HepG2 (cell line): ENCODE measurements around the gene C14orf93. TPM values are rescaled to one million over a fixed set of nuclear protein-coding genes. Genes with fewer than 3 reads are reported as not detected.

ENCODE experiments used
- ATF3 ChIP-seq: sonication (generic); formaldehyde crosslinking; IDR thresholded peaks from 2 replicates; pipeline ENCODE4 v1.4.0; 2020; ENCODE audit warnings: missing genetic modification reagents
- BRF2 ChIP-seq: sonication (generic); formaldehyde crosslinking; IDR thresholded peaks from 2 replicates; pipeline ENCODE4 v1.8.1; 2022; ENCODE audit warnings: mild to moderate bottlenecking, missing genetic modification reagents
- CENPT ChIP-seq: sonication (generic); formaldehyde crosslinking; IDR thresholded peaks from 2 replicates; pipeline ENCODE4 v1.8.0; 2022; ENCODE audit warnings: low read depth, mild to moderate bottlenecking, moderate library complexity, missing genetic modification reagents
- EED ChIP-seq: sonication (generic); formaldehyde crosslinking; IDR thresholded peaks from 2 replicates; pipeline ENCODE4 v1.5.0; 2020; ENCODE audit warnings: mild to moderate bottlenecking, missing genetic modification reagents
- HHEX ChIP-seq: IDR thresholded peaks from 2 replicates; pipeline ENCODE4 v1.6.1; 2016; ENCODE audit warnings: control low read depth
- HMGA1 ChIP-seq: sonication (generic); formaldehyde crosslinking; conservative IDR thresholded peaks from 2 replicates; pipeline ENCODE4 v1.4.0; 2020; ENCODE audit warnings: missing genetic modification reagents
- KDM2A ChIP-seq: sonication (generic); formaldehyde crosslinking; IDR thresholded peaks from 2 replicates; pipeline ENCODE4 v1.4.0; 2020; ENCODE audit warnings: low read depth, missing genetic modification reagents, borderline replicate concordance
- KLF11 ChIP-seq: IDR thresholded peaks from 2 replicates; pipeline ENCODE4 v1.6.1; 2016; ENCODE audit warnings: missing compliant biosample characterization
- NFYC ChIP-seq: IDR thresholded peaks from 2 replicates; pipeline ENCODE4 v1.6.1; 2016; ENCODE audit warnings: missing genetic modification reagents, missing compliant biosample characterization
- SNAPC2 ChIP-seq: sonication (generic); formaldehyde crosslinking; IDR thresholded peaks from 2 replicates; pipeline ENCODE4 v1.8.1; 2022; ENCODE audit warnings: mild to moderate bottlenecking, missing genetic modification reagents
- SP5 ChIP-seq: IDR thresholded peaks from 2 replicates; pipeline ENCODE4 v1.6.1; 2016; ENCODE audit warnings: low read depth, borderline replicate concordance
- STAT6 ChIP-seq: sonication (generic); formaldehyde crosslinking; IDR thresholded peaks from 2 replicates; pipeline ENCODE4 v1.4.0; 2020; ENCODE audit warnings: missing genetic modification reagents, mild to moderate bottlenecking, borderline replicate concordance
- TP53 ChIP-seq: sonication (generic); formaldehyde crosslinking; conservative IDR thresholded peaks from 2 replicates; pipeline ENCODE4 v1.4.0; 2020; ENCODE audit warnings: missing genetic modification reagents
- ZFP36L2 ChIP-seq: sonication (generic); formaldehyde crosslinking; IDR thresholded peaks from 2 replicates; pipeline ENCODE4 v1.4.0; 2020; ENCODE audit warnings: missing genetic modification reagents
- ZNF142 ChIP-seq: sonication (generic); formaldehyde crosslinking; IDR thresholded peaks from 2 replicates; pipeline ENCODE4 v1.4.0; 2020; ENCODE audit warnings: missing genetic modification reagents
- ZNF362 ChIP-seq: sonication (generic); formaldehyde crosslinking; IDR thresholded peaks from 2 replicates; pipeline ENCODE4 v1.4.0; 2020; ENCODE audit warnings: missing genetic modification reagents, mild to moderate bottlenecking, borderline replicate concordance
- ZNF547 ChIP-seq: sonication (generic); formaldehyde crosslinking; IDR thresholded peaks from 2 replicates; pipeline ENCODE4 v1.5.1; 2020; ENCODE audit warnings: mild to moderate bottlenecking, missing genetic modification reagents
- ZNF615 ChIP-seq: sonication (generic); formaldehyde crosslinking; IDR thresholded peaks from 2 replicates; pipeline ENCODE4 v1.5.0; 2020; ENCODE audit warnings: mild to moderate bottlenecking, missing genetic modification reagents, borderline replicate concordance
- ZNF746 ChIP-seq: sonication (generic); formaldehyde crosslinking; IDR thresholded peaks from 2 replicates; pipeline ENCODE4 v1.8.0; 2022; ENCODE audit warnings: mild to moderate bottlenecking, missing genetic modification reagents
- polyA plus RNA-seq, 8 experiments: library from polyadenylated mRNA; depleted of rRNA in 3 of 8; stranded (reverse) in 7 of 8; unstranded in 1 of 8; fragments of >200 nt; fragmentation: Illumina TruSeq in 4 of 8; extraction: Trizol in 4 of 8; gene quantifications; 2 replicates each; pipeline versions ENCODE4 v1.2.1 to v1.2.3, GENCODE V29; 2011 to 2016; ENCODE audit warnings: low read depth in 4 of 8, missing spikeins in 1 of 8, mixed read lengths in 1 of 8; ENCODE audit not compliant: insufficient read depth in 1 of 8
- total RNA-seq, 5 experiments: library from RNA; depleted of rRNA; stranded (reverse); fragments of >200 nt; fragmentation: Illumina TruSeq; extraction: Trizol; gene quantifications; 2 replicates each; pipeline ENCODE4 v1.2.3, GENCODE V29; 2016; ENCODE audit warnings: low read depth in 1 of 5

Gene C14orf93
- total and polyA plus RNA-seq, 2 of the 13 experiments (the other 11 are each of a cell fraction or from before 2014, with no cell fraction given): 11.4 to 22.5 TPM

GRCh38 chr14:22981090-22981875, 28.7 kb downstream of the C14orf93 start (continued):
- TF ChIP-seq ZNF142 (CRISPR knock-in tag) (no peak), BRF2 (CRISPR knock-in tag) (no peak), KLF11 (CRISPR knock-in tag) (no peak), TP53 (CRISPR knock-in tag) (no peak), ZNF547 (CRISPR knock-in tag) (peak; percentile 35), HHEX (CRISPR knock-in tag) (no peak), CENPT (CRISPR knock-in tag) (no peak), HMGA1 (CRISPR knock-in tag) (no peak), ZNF362 (CRISPR knock-in tag) (no peak), ZFP36L2 (CRISPR knock-in tag) (no peak; the same call in 1 of the 2 replicates), ATF3 (CRISPR knock-in tag) (peak; percentile 68), STAT6 (CRISPR knock-in tag) (peak; percentile 67), EED (peak; percentile 79), NFYC (CRISPR knock-in tag) (no peak), KDM2A (peak; percentile 81), ZNF746 (CRISPR knock-in tag) (no peak), ZNF615 (CRISPR knock-in tag) (no peak), SNAPC2 (no peak), SP5 (no peak)
